ENCODE data around the gene MOV10.

Gene MOV10

GRCh38 chr1:112743174-112744008 lies 68.9 kb downstream of the MOV10 start:
- no peak for DNase-seq (ENCODE audit: low read depth)

- DNase-seq (ENCODE audit: low read depth): no peak
Observed at GRCh38 chr1:112744009-112744578, 69.6 kb downstream of the MOV10 start.

GRCh38 chr1:112748396-112748795 lies 73.9 kb downstream of the MOV10 start:
- DNase-seq (ENCODE audit: low read depth): no peak

Data from stimulated activated CD8-positive, alpha-beta memory T cell treated with anti-CD3 and anti-CD28 coated beads, Interleukin-15, amount 100 ng/mL, for 1 hour (primary cell).